GM21576 (cell line): ENCODE measurements around the gene FBXL14.

Experiments used
- ATAC-seq: cut with Tn5 transposase; IDR thresholded peaks from one replicate; pipeline ENCODE4 v1.9.1; 2021; ENCODE audit warnings: mild to moderate bottlenecking, moderate library complexity; ENCODE audit not compliant: unreplicated experiment

FBXL14 gene

GRCh38 chr12:1593174-1594005 lies 991 bp downstream of the FBXL14 start:
- peak; percentile 28 for ATAC-seq

GRCh38 chr12:1592444-1593173 lies 1.8 kb downstream of the FBXL14 start:
- no peak for ATAC-seq

GRCh38 chr12:1591543-1591942 lies 2.8 kb downstream of the FBXL14 start:
- no peak for ATAC-seq

GRCh38 chr12:1591034-1591433 lies 3.3 kb downstream of the FBXL14 start:
- no peak for ATAC-seq

- no peak for ATAC-seq
Measured at GRCh38 chr12:1590221-1590979, 4.0 kb downstream of the FBXL14 start.

GRCh38 chr12:1588575-1588947 lies 5.8 kb downstream of the FBXL14 start:
- no peak for ATAC-seq

- no peak for ATAC-seq
Measured at GRCh38 chr12:1587927-1588574, 6.3 kb downstream of the FBXL14 start.

- no peak for ATAC-seq
Measured at GRCh38 chr12:1584326-1584725, 10.1 kb downstream of the FBXL14 start.

- ATAC-seq = no peak
Measured at GRCh38 chr12:1583421-1584078, 10.8 kb downstream of the FBXL14 start.

GRCh38 chr12:1582709-1583050 lies 11.7 kb downstream of the FBXL14 start:
- no peak for ATAC-seq

GRCh38 chr12:1581973-1582708 lies 12.2 kb downstream of the FBXL14 start:
- ATAC-seq = no peak

GRCh38 chr12:1580526-1580925 lies 13.9 kb downstream of the FBXL14 start:
- ATAC-seq = no peak

GRCh38 chr12:1579651-1580435 lies 14.5 kb downstream of the FBXL14 start:
- no peak for ATAC-seq

- no peak for ATAC-seq
Measured at GRCh38 chr12:1576410-1577241, 17.8 kb downstream of the FBXL14 start.

- ATAC-seq = no peak
Measured at GRCh38 chr12:1575408-1576401, 18.7 kb downstream of the FBXL14 start.

GRCh38 chr12:1574865-1575259 lies 19.5 kb downstream of the FBXL14 start:
- ATAC-seq = no peak
